Stimulated activated memory B cell treated with anti-CD40 and anti-IgM and Interleukin-4, amounts not matched to agents 10 μg/mL and 1 μg/mL and 100 μg/mL, for 72 hours (primary cell): Measurements from ENCODE around the gene S100P.
"Not testable (repeated sequence)": the region's sequence is repeated elsewhere in the genome, so short reads cannot be mapped to it uniquely, and the experiment has no call there.

ENCODE experiments used
- ATAC-seq: fragments of 150-1000 bp; cut with Tn5 transposase; 2 replicates; pipeline ENCODE4 v1.10.0; 2021
- H3K27ac Mint-ChIP-seq: one replicate; pipeline ENCODE4 v1.8.0; 2022; ENCODE audit warnings: mild to moderate bottlenecking, mixed read lengths
- H3K27me3 Mint-ChIP-seq: one replicate; pipeline ENCODE4 v1.8.0; 2022; ENCODE audit warnings: mixed read lengths
- H3K36me3 Mint-ChIP-seq: one replicate; pipeline ENCODE4 v1.8.0; 2022; ENCODE audit warnings: mixed read lengths
- H3K4me1 Mint-ChIP-seq: one replicate; pipeline ENCODE4 v1.8.0; 2022; ENCODE audit warnings: mixed read lengths
- H3K4me3 Mint-ChIP-seq: one replicate; pipeline ENCODE4 v1.8.0; 2022; ENCODE audit warnings: mild to moderate bottlenecking, moderate library complexity, mixed read lengths
- H3K9me3 Mint-ChIP-seq: one replicate; pipeline ENCODE4 v1.8.0; 2022; ENCODE audit warnings: mixed read lengths

The S100P gene

GRCh38 chr4:6693231-6694176 is at the start of gene S100P:
Gene S100P, plus strand, starts transcription at chr4:6693878. Its CDS starts 55 bp downstream, at chr4:6693933.
- no peak within 1 kb of the TSS for H3K27ac Mint-ChIP-seq
- H3K36me3 Mint-ChIP-seq: peaks cover 21% of the 10 kb centered on the region
- H3K4me3 Mint-ChIP-seq: no peak within 1 kb of the TSS
- no peak for ATAC-seq
- no peaks in the 10 kb centered on the region for H3K9me3 Mint-ChIP-seq
- H3K4me1 Mint-ChIP-seq: peaks cover 38% of the 10 kb centered on the region
- H3K27me3 Mint-ChIP-seq: peaks cover 27% of the 10 kb centered on the region

DNA sequence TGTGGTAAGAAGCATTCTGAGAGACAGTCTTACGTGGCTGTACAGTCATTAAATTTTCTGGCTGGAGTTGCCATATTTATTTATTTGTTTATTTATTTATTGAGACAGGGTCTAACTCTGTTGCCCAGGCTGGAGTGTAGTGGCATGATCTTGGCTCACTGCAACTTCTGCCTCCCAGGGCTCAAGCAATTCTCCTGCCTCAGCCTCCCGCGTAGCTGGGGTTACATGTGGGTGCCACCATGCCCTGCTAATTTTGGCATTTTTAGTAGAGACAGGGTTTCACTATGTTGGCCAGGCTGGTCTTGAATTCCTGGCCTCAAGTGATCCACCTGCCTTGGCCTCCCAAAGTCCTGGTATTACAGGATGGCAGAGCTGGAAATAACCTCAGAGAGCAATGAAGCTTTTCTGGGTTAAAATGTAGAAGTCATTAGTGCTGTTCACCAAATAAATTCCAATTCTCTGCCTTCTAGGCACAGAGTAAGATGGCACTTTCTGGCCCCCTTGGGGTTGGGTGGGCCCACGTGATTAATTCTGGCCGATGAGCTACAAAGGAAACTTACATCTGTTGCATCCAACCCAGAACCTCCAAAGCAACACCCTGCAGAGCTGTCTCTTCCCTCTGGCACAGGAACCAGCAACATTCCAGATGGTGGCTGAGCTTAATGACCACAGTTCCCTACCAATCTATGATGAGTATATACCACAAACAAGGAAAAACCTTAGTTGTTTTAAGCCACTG is 48.7 kb upstream of the S100P start:
- ATAC-seq: no peak
- H3K4me1 Mint-ChIP-seq: peaks cover 37% of the 10 kb centered on the region
- no peaks in the 10 kb centered on the region for H3K9me3 Mint-ChIP-seq
- H3K4me3 Mint-ChIP-seq: no peak overlapping the region
- peaks cover 30% of the 10 kb centered on the region for H3K36me3 Mint-ChIP-seq
- no peaks in the 10 kb centered on the region for H3K27me3 Mint-ChIP-seq
- no peak overlapping the region for H3K27ac Mint-ChIP-seq

DNA sequence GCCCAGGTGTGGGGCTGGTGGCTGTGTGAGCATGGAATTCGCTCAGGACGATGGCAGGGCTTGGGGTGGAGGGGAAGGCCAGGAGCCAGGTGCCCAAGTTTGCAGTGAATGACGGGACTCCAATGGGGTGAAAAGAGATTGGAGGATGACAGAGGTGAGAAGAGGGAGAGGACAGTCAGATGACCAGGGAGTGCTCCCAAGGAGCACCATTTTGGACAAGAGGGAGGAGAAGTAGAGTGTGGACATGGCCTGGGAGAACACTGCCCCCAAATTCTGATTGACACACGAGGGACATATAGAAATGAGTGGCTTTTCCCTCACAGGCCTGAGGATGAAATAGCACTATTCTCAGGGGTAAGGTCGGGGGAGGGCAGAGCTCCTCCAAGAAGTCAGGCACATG is 46.5 kb upstream of the S100P start:
- Mint-ChIP-seq H3K27ac (no peak overlapping the region), H3K4me3 (no peak overlapping the region), H3K36me3 (peaks cover 12% of the 10 kb centered on the region), H3K4me1 (peaks cover 18% of the 10 kb centered on the region), H3K27me3 (no peaks in the 10 kb centered on the region), H3K9me3 (no peaks in the 10 kb centered on the region)
- ATAC-seq: no peak

DNA sequence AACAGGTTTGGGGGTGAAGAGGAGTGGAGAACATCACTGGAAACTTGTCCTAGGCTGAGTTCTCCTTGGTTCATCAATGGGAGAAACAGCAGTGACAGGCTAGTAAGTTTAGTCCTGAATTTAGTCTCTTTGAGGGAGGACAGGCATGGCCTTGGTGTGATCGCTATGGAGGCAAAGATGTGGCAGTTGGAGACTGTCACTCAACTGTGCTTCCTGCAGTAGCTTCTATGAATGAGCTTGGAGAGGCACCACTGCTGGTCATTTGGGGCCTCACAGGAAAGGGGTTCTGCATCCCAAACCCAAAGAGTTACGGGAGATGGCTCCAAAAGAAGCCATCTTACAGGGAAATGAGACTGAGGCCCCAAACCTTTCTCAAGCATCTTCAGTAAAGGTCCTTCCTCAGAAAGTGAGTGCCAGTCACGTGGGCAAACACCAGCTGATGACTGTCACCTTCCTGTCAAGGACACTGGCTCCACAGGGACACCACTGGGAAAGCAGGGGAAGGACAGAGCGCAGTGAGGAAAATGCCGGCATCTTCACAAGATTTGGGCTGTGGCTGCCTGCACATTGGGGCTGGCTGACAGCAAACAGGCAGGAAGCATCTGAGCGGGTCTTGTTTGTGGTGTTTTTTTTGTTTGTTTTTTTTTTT is 46.0 kb upstream of the S100P start:
- H3K4me1 Mint-ChIP-seq: peaks cover 12% of the 10 kb centered on the region
- peaks cover 8% of the 10 kb centered on the region for H3K36me3 Mint-ChIP-seq
- ATAC-seq: no peak
- no peaks in the 10 kb centered on the region for H3K27me3 Mint-ChIP-seq
- no peak overlapping the region for H3K27ac Mint-ChIP-seq
- H3K4me3 Mint-ChIP-seq: no peak overlapping the region
- no peaks in the 10 kb centered on the region for H3K9me3 Mint-ChIP-seq

DNA sequence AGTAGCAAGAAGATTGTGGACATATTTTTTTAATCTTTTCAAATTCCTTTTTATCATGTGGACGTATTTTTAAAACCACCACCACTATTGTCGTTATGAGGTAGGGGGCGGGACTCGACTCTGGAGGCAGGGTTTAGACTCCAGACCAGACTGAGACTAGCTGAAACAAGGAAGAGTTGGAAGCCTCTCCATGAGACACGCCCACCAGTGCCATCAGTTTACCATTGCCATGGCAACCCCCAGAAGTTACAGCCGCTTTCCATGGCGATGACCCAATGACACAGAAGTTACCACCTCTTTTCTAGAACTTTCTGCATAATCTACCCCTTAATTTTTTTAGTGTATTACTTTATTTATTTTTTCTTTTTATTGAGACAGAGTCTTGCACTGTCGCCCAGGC is 44.5 kb upstream of the S100P start:
- no peaks in the 10 kb centered on the region for H3K27me3 Mint-ChIP-seq
- H3K27ac Mint-ChIP-seq: no peak overlapping the region
- no peaks in the 10 kb centered on the region for H3K9me3 Mint-ChIP-seq
- no peaks in the 10 kb centered on the region for H3K36me3 Mint-ChIP-seq
- H3K4me3 Mint-ChIP-seq: no peak overlapping the region
- H3K4me1 Mint-ChIP-seq: no peaks in the 10 kb centered on the region
- no peak for ATAC-seq

- not testable (repeated sequence) for H3K4me3 Mint-ChIP-seq, H3K27ac Mint-ChIP-seq, ATAC-seq, H3K4me1 Mint-ChIP-seq, H3K9me3 Mint-ChIP-seq, H3K36me3 Mint-ChIP-seq, H3K27me3 Mint-ChIP-seq
These were observed 39.5 kb upstream of the S100P start for GRCh38 chr4:6654211-6654610.

DNA sequence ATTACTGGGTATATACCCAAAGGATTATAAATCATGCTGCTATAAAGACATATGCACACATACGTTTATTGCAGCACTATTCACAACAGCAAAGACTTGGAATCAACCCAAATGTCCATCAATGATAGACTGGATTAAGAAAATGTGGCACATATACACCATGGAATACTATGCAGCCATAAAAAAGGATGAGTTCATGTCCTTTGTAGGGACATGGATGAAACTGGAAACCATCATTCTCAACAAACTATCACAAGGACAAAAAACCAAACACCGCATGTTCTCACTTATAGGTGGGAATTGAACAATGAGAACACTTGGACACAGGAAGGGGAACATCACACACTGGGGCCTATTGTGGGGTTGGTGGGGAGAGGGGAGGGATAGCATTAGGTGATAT is 38.4 kb upstream of the S100P start:
- ATAC-seq, H3K27ac Mint-ChIP-seq, H3K4me3 Mint-ChIP-seq, H3K9me3 Mint-ChIP-seq, H3K4me1 Mint-ChIP-seq, H3K36me3 Mint-ChIP-seq: not testable (repeated sequence)
- peaks cover 13% of the 10 kb centered on the region for H3K27me3 Mint-ChIP-seq

GRCh38 chr4:6655924-6656323 is 37.8 kb upstream of the S100P start:
- Mint-ChIP-seq H3K27ac (no peak overlapping the region), H3K4me1 (peaks cover 6% of the 10 kb centered on the region), H3K9me3 (no peaks in the 10 kb centered on the region), H3K27me3 (peaks cover 20% of the 10 kb centered on the region), H3K36me3 (no peaks in the 10 kb centered on the region), H3K4me3 (no peak overlapping the region)
- no peak for ATAC-seq

- no peaks in the 10 kb centered on the region for H3K36me3 Mint-ChIP-seq
- no peaks in the 10 kb centered on the region for H3K9me3 Mint-ChIP-seq
- H3K4me3 Mint-ChIP-seq: no peak overlapping the region
- H3K4me1 Mint-ChIP-seq: peaks cover 6% of the 10 kb centered on the region
- H3K27me3 Mint-ChIP-seq: peaks cover 36% of the 10 kb centered on the region
- peak overlapping the region; percentile 30 for H3K27ac Mint-ChIP-seq
- no peak for ATAC-seq
These were observed 36.2 kb upstream of the S100P start for GRCh38 chr4:6657242-6658208.

DNA sequence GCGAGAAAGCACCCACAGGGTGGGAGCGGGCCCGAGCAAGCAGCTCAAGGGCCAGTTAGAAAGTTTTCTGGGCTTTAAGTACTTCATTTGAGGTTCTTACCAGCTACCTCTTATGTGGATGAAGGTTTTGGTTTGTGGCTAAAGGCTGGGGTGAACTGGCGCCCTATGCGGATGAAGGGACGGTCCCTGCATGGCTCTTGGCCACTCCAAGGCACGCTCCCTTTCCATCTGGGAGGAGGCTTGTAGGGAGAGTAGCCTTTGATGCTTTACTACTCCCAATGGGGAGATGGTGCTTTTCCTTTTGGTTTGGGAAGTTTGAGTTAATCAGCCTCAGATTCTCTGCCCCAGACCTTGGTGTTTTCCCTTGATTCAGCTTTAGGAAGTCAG is 35.5 kb upstream of the S100P start:
- peaks cover 42% of the 10 kb centered on the region for H3K27me3 Mint-ChIP-seq
- ATAC-seq: no peak
- no peaks in the 10 kb centered on the region for H3K36me3 Mint-ChIP-seq
- H3K27ac Mint-ChIP-seq: peak overlapping the region; percentile 30
- no peaks in the 10 kb centered on the region for H3K9me3 Mint-ChIP-seq
- peak overlapping the region; percentile 68 for H3K4me3 Mint-ChIP-seq
- peaks cover 6% of the 10 kb centered on the region for H3K4me1 Mint-ChIP-seq

GRCh38 chr4:6658597-6659075 is 35.0 kb upstream of the S100P start:
- Mint-ChIP-seq H3K36me3 (no peaks in the 10 kb centered on the region), H3K9me3 (no peaks in the 10 kb centered on the region), H3K27ac (peak overlapping the region; percentile 30), H3K4me3 (peak overlapping the region; percentile 68), H3K27me3 (peaks cover 47% of the 10 kb centered on the region), H3K4me1 (peaks cover 6% of the 10 kb centered on the region)
- ATAC-seq: peak; percentile 68

- no peak for ATAC-seq
- Mint-ChIP-seq H3K27ac (no peak overlapping the region), H3K9me3 (no peaks in the 10 kb centered on the region), H3K4me1 (peaks cover 6% of the 10 kb centered on the region), H3K27me3 (peaks cover 47% of the 10 kb centered on the region), H3K36me3 (no peaks in the 10 kb centered on the region), H3K4me3 (no peak overlapping the region)
These were observed 33.8 kb upstream of the S100P start for GRCh38 chr4:6659897-6660296.

DNA sequence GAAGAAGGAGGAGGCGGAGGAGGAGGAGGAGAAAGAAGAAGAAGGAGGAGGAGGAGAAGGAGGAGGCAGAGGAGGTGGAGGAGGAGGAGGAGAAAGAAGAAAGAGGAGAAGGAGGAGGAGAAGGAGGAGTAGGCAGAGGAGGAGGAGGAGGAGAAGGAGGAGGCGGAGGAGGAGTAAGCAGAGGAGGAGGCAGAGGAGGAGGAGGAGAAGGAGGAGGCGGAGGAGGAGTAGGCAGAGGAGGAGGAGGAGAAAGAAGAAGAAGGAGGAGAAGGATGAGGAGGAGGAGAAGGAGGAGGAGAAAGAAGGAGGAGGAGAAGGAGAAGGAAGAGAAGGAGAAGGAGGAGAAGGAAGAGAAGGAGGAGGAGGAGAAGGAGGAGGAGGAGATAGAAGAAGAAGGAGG is 33.2 kb upstream of the S100P start:
- Mint-ChIP-seq H3K9me3 (no peaks in the 10 kb centered on the region), H3K27me3 (peaks cover 47% of the 10 kb centered on the region), H3K27ac (no peak overlapping the region), H3K36me3 (no peaks in the 10 kb centered on the region), H3K4me3 (no peak overlapping the region), H3K4me1 (peaks cover 6% of the 10 kb centered on the region)
- ATAC-seq: no peak

DNA sequence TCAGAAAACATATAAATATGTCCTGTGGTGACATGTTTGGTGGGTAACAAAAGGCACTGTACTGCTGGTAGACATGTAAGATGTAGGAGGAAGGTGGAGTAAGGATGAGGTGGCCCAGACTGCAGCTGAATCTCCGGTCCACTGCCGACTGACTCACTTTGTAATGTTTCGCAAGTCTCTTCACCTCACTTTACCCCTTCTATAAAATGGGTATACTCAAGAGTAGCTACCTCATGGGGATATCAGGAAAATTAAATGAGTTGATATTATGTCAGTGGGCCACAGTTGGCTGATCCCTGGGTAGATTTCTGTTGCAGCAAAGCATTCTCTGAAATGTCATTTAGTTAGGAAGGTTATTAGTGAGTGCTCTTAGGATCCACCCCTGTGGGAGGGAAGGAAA is 31.1 kb upstream of the S100P start:
- H3K9me3 Mint-ChIP-seq: no peaks in the 10 kb centered on the region

More for the DNA sequence above, 31.1 kb upstream of the S100P start:
- ATAC-seq: no peak
- Mint-ChIP-seq H3K4me3 (no peak overlapping the region), H3K36me3 (no peaks in the 10 kb centered on the region), H3K4me1 (peaks cover 6% of the 10 kb centered on the region), H3K27me3 (peaks cover 47% of the 10 kb centered on the region), H3K27ac (no peak overlapping the region)
